ENCODE results near the gene STK40. TPM values are rescaled to one million over a fixed set of nuclear protein-coding genes. Genes with fewer than 3 reads are reported as not detected.

The STK40 gene
- total and polyA plus RNA-seq, 9 of the 15 experiments (the other 6 are each of a cell fraction or from before 2014, with no cell fraction given): 0.69 to 94.3 (median 39.1) TPM

DNA sequence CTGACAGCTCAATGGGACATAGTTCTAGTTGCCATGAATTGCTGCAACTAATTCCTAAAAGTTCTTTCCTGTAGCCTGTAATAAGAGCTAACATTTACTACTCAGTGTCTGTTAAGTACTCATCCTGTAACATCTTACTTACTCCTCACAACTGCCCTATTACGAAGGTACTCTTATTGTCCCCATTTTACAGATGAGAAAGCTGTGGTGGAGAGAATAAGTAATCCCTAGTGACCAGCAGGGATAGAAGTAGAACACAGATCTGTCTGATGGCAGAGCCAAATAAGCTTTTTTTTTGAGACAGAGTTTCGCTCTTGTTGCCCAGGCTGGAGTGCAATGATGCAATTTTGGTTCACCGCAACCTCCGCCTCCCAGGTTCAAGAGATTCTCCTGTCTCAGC is 3.1 kb downstream of the STK40 start (continued):
- TF ChIP-seq, protein P1, sequence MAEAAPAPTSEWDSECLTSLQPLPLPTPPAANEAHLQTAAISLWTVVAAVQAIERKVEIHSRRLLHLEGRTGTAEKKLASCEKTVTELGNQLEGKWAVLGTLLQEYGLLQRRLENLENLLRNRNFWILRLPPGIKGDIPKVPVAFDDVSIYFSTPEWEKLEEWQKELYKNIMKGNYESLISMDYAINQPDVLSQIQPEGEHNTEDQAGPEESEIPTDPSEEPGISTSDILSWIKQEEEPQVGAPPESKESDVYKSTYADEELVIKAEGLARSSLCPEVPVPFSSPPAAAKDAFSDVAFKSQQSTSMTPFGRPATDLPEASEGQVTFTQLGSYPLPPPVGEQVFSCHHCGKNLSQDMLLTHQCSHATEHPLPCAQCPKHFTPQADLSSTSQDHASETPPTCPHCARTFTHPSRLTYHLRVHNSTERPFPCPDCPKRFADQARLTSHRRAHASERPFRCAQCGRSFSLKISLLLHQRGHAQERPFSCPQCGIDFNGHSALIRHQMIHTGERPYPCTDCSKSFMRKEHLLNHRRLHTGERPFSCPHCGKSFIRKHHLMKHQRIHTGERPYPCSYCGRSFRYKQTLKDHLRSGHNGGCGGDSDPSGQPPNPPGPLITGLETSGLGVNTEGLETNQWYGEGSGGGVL (CRISPR knock-in tag; IDR thresholded peaks at IDR 0.05): no peak
- TF ChIP-seq NCOA2 (IDR thresholded peaks at IDR 0.05; ENCODE audit: partially characterized antibody in 2 of 2): no peak
- no peak for TF ChIP-seq TEAD2 (tag; IDR thresholded peaks at IDR 0.05)

DNA sequence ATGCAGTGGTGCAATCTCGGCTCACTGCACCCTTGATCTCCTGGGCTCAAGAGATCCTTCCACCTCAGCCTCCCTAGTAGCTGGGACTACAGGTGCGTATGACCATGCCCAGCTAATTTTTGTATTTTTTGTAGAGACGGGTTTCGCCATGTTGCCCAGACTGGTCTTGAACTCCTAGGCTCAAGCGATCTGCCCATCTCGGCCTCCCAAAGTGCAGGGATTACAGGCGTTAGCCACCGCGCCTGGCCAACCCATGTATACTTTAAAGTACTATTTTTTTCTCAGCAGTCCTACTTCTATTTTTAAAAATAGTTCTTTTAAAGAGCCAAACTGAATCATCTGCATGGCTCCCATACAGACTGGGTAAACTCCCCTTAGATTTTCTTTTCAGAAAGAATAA is 3.5 kb downstream of the STK40 start:
- Histone ChIP-seq H4K20me1 (replicated peaks; ENCODE audit: control insufficient read depth, insufficient read depth, low read length) (peaks cover 24% of the 10 kb centered on the region; the same call in 1 of the 2 replicates), H2AFZ (ENCODE audit: low read depth, low read length) (no peak overlapping the region), H3K27ac (ENCODE audit: extremely low read depth, low read depth, low read length) (no peak overlapping the region), H3K4me1 (replicated peaks in 1 of 2; ENCODE audit: control insufficient read depth in 2 of 2, insufficient read depth in 2 of 2, low read length in 2 of 2) (peaks cover 24 to 26% of the 10 kb centered on the region in 2 experiments), H3K27me3 (ENCODE audit: control insufficient read depth in 2 of 2, insufficient read depth in 2 of 2, low read length in 2 of 2) (no peaks in the 10 kb centered on the region), H3K9me1 (ENCODE audit: control insufficient read depth, insufficient read depth, low read length) (peaks cover 7% of the 10 kb centered on the region), H3K79me2 (ENCODE audit: control insufficient read depth, insufficient read depth, low read length) (peaks cover 86% of the 10 kb centered on the region), H3K4me3 (no peak overlapping the region), H3K4me2 (ENCODE audit: insufficient read depth, low read length) (no peak overlapping the region), H3K36me3 (ENCODE audit: control insufficient read depth, insufficient read depth, low read length) (peaks cover 40% of the 10 kb centered on the region), H3K9ac (ENCODE audit: insufficient read depth in 1 of 2, low read depth in 2 of 2, low read length in 2 of 2) (no peak overlapping the region), H3K9me3 (replicated peaks; ENCODE audit: control insufficient read depth, insufficient read depth, low read depth, low read length) (no peaks in the 10 kb centered on the region)
- no peak for FAIRE-seq
- 93% methylated on average over 9 of the region's 9 CpGs for WGBS (ENCODE audit: insufficient coverage, low coverage, missing lambda C conversion rate)
- DNase-seq (ENCODE audit: extremely low read depth in 1 of 4, low spot score in 3 of 4): no peak
- ChIA-PET CTCF (ENCODE audit: low intra/inter-chr PET ratio) (no interaction called here), POLR2A (interaction anchor here (0.6 to 9.7 kb wide), 7 partner anchors 13 to 275 kb away, joined by 3 to 315 read pairs (median 4); partner anchors contain the start of genes LSM10 and TRAPPC3)
- no peak for ATAC-seq
- no TSS peak for BruUV-seq (replicated peaks)
- intact Hi-C loops (cut with micrococcal nuclease): no loop called here
- no peak for TF ChIP-seq TRIM28 (IDR thresholded peaks at IDR 0.05)
- TF ChIP-seq ZNF583 (CRISPR knock-in tag; IDR thresholded peaks at IDR 0.05): no peak
- no peak for TF ChIP-seq ZKSCAN8 (CRISPR knock-in tag; IDR thresholded peaks at IDR 0.05)
- TF ChIP-seq ILK (tag; IDR thresholded peaks at IDR 0.05; ENCODE audit: borderline replicate concordance, low read depth): no peak
- no peak for TF ChIP-seq CHD4 (IDR thresholded peaks at IDR 0.05; ENCODE audit: insufficient read depth, insufficient replicate concordance, low read depth, low read length, poor library complexity, severe bottlenecking)
- TF ChIP-seq ZNF584 (CRISPR knock-in tag; IDR thresholded peaks at IDR 0.05; ENCODE audit: low read depth): no peak
- TF ChIP-seq KDM4B (IDR thresholded peaks at IDR 0.05; ENCODE audit: borderline replicate concordance in 2 of 2, low read depth in 1 of 2): no peak
- TF ChIP-seq, protein P2, sequence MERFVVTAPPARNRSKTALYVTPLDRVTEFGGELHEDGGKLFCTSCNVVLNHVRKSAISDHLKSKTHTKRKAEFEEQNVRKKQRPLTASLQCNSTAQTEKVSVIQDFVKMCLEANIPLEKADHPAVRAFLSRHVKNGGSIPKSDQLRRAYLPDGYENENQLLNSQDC (CRISPR knock-in tag; IDR thresholded peaks at IDR 0.05): no peak
- no peak for TF ChIP-seq PHB (CRISPR knock-in tag; IDR thresholded peaks at IDR 0.05)
- TF ChIP-seq POLR2H (tag; IDR thresholded peaks at IDR 0.05; ENCODE audit: low read depth): no peak
- TF ChIP-seq, protein P3, sequence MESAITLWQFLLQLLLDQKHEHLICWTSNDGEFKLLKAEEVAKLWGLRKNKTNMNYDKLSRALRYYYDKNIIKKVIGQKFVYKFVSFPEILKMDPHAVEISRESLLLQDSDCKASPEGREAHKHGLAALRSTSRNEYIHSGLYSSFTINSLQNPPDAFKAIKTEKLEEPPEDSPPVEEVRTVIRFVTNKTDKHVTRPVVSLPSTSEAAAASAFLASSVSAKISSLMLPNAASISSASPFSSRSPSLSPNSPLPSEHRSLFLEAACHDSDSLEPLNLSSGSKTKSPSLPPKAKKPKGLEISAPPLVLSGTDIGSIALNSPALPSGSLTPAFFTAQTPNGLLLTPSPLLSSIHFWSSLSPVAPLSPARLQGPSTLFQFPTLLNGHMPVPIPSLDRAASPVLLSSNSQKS (CRISPR knock-in tag; IDR thresholded peaks at IDR 0.05): no peak
- no peak for TF ChIP-seq ZFP36 (IDR thresholded peaks at IDR 0.05; ENCODE audit: low read depth, low read length, partially characterized antibody)
- in situ Hi-C loops (cut with MboI): no loop called here
